ENCODE results near the gene VASP.

The VASP gene

GRCh38 chr19:45474606-45475521 is 32.4 kb upstream of the VASP start:
- no peak for DNase-seq

- DNase-seq = no peak
Measured at GRCh38 chr19:45475537-45476291, 31.6 kb upstream of the VASP start.

GRCh38 chr19:45476304-45476703 is 31.0 kb upstream of the VASP start:
- DNase-seq = no peak

GRCh38 chr19:45477186-45477585 is 30.1 kb upstream of the VASP start:
- no peak for DNase-seq

GRCh38 chr19:45477713-45478453 is 29.4 kb upstream of the VASP start:
- no peak for DNase-seq

GRCh38 chr19:45478454-45479238 is 28.6 kb upstream of the VASP start:
- peak; percentile 92 for DNase-seq

GRCh38 chr19:45483033-45483432 is 24.2 kb upstream of the VASP start:
- DNase-seq = no peak

- DNase-seq = no peak
Measured at GRCh38 chr19:45484273-45484945, 22.9 kb upstream of the VASP start.

- DNase-seq = peak; percentile 90
Measured at GRCh38 chr19:45485305-45486077, 21.8 kb upstream of the VASP start.

GRCh38 chr19:45488708-45489107 is 18.6 kb upstream of the VASP start:
- no peak for DNase-seq

- no peak for DNase-seq
Measured at GRCh38 chr19:45489216-45489855, 17.9 kb upstream of the VASP start.

GRCh38 chr19:45492137-45492626 is 15.1 kb upstream of the VASP start:
- DNase-seq = no peak

GRCh38 chr19:45492627-45493470 is 14.4 kb upstream of the VASP start:
- DNase-seq = no peak

- DNase-seq = no peak
Measured at GRCh38 chr19:45494261-45494916, 12.9 kb upstream of the VASP start.

- DNase-seq = no peak
Measured at GRCh38 chr19:45495178-45495577, 12.1 kb upstream of the VASP start.

- DNase-seq = no peak
Measured at GRCh38 chr19:45496349-45496953, 10.8 kb upstream of the VASP start.

GRCh38 chr19:45497791-45498190 is 9.5 kb upstream of the VASP start:
- DNase-seq = no peak

GRCh38 chr19:45498411-45499195 is 8.7 kb upstream of the VASP start, which contains the start of gene PPM1N:
Gene PPM1N, plus strand, starts transcription at chr19:45498443. Its CDS starts 30 bp downstream, at chr19:45498473.
- no peak for DNase-seq
